Esophagus muscularis mucosa (tissue), 3 donors: ENCODE results near the gene TBC1D16.

Experiments used
- EP300 ChIP-seq: sonication (generic); formaldehyde crosslinking; IDR thresholded peaks from one replicate; pipeline ENCODE4 v1.6.1; 2017; ENCODE audit warnings: antibody characterized with exemption
- TF ChIP-seq, protein P1 (sequence below), 3 experiments: fragments of 200-600 bp in 2 of 3; fragments of 450-650 bp in 1 of 3; sonication (generic) in 2 of 3; IDR thresholded peaks; one replicate each; pipeline ENCODE4 v1.5.1; 2017 to 2019; ENCODE audit warnings: antibody characterized with exemption in 3 of 3, mild to moderate bottlenecking in 2 of 3, moderate library complexity in 1 of 3

DNA sequence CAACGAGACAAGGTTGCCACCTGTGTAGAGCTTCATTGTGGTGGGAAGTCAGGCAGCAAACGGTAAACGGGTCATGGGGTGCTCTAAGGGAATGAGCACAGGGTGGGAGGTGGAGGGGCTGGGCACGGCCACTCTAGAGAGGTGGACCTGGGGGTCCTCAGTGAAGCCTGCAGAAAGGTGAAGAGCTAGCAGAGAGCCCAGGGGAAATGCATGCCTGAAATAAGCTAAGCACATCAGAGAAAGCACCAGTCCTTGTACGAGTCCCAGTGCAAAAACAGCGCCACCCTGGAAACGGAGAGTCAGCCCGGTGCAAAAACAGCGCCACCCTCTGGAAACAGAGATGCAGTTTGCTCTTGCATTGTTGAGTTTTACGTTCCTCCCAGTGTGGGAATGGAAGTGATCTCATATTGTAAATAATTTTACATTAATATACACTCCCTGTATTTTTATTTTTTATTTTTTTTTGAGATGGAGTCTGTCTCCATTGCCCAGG is 65.0 kb downstream of the TBC1D16 start:
- no peak for TF ChIP-seq EP300
- TF ChIP-seq, protein P1, sequence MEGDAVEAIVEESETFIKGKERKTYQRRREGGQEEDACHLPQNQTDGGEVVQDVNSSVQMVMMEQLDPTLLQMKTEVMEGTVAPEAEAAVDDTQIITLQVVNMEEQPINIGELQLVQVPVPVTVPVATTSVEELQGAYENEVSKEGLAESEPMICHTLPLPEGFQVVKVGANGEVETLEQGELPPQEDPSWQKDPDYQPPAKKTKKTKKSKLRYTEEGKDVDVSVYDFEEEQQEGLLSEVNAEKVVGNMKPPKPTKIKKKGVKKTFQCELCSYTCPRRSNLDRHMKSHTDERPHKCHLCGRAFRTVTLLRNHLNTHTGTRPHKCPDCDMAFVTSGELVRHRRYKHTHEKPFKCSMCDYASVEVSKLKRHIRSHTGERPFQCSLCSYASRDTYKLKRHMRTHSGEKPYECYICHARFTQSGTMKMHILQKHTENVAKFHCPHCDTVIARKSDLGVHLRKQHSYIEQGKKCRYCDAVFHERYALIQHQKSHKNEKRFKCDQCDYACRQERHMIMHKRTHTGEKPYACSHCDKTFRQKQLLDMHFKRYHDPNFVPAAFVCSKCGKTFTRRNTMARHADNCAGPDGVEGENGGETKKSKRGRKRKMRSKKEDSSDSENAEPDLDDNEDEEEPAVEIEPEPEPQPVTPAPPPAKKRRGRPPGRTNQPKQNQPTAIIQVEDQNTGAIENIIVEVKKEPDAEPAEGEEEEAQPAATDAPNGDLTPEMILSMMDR (IDR thresholded peaks at IDR 0.05) = peak in 2 of 3 experiments; percentile 14 to 24
